ENCODE results near the gene FAM131B.

DNA sequence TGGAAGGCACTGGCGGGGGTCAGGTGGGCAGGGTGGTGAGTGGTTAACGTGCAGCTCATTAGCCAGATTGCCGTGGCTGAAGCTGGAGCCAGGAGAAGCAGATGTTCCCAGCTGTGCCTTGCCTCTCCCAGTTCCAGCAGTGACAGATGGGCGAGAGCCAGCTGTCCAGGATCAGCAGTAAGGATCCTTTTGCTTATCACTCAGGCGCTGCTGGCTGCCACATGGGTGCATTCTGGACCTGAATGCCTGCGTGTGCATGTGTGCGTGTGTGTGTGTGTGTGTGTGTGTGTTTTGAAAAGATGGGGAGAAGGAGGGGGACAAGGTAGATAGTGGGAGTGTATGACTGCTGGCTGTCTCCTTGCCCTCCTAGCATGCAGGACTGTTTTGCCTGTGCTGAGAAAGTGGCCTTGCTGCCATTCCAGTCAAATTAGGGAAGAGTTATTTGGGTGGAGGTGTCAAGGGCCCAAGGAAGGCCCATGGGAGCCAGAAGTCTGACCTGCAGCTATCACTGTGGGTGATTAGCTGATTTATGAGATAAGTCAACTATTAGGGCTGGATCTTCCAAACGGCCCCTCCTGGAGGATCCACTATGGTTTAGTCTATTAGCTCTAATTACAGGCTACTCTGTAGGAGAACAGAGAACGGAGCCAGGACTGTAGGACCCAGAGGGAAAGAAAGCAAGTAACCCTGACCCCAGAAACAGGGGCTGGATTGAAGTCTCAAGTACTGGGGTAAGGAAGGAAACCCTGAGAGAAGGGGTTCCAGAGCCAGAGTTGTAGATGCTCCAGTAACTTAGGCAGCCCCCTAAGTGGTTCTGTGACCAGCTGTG lies 42.9 kb upstream of the FAM131B start:
- TF ChIP-seq, protein P1, sequence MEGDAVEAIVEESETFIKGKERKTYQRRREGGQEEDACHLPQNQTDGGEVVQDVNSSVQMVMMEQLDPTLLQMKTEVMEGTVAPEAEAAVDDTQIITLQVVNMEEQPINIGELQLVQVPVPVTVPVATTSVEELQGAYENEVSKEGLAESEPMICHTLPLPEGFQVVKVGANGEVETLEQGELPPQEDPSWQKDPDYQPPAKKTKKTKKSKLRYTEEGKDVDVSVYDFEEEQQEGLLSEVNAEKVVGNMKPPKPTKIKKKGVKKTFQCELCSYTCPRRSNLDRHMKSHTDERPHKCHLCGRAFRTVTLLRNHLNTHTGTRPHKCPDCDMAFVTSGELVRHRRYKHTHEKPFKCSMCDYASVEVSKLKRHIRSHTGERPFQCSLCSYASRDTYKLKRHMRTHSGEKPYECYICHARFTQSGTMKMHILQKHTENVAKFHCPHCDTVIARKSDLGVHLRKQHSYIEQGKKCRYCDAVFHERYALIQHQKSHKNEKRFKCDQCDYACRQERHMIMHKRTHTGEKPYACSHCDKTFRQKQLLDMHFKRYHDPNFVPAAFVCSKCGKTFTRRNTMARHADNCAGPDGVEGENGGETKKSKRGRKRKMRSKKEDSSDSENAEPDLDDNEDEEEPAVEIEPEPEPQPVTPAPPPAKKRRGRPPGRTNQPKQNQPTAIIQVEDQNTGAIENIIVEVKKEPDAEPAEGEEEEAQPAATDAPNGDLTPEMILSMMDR (IDR thresholded peaks at IDR 0.05), result no peak
- TF ChIP-seq POLR2A (IDR thresholded peaks at IDR 0.05), result no peak

Data from lower leg skin (tissue), 3 donors.